Sigmoid colon (tissue), 4 donors: Measurements from ENCODE around the gene LGI1.

Experiments used
- POLR2A ChIP-seq, 2 donors: fragments of 450-650 bp; IDR thresholded peaks; one replicate each; pipeline ENCODE4 v1.6.1; 2016; ENCODE audit warnings: antibody characterized with exemption in 2 of 2, mild to moderate bottlenecking in 2 of 2, moderate library complexity in 2 of 2
- POLR2AphosphoS5 ChIP-seq, 4 donors: sonication (generic); formaldehyde crosslinking; IDR thresholded peaks; one replicate each; pipeline ENCODE4 v1.6.1; 2017; ENCODE audit warnings: antibody characterized with exemption in 4 of 4
- TF ChIP-seq, protein P1 (sequence below), 4 experiments: fragments of 450-650 bp in 3 of 4; fragments of 200-600 bp in 1 of 4; IDR thresholded peaks; one replicate each; pipeline ENCODE4 v1.5.1; 2016 to 2019; ENCODE audit warnings: antibody characterized with exemption in 4 of 4, mild to moderate bottlenecking in 3 of 4, moderate library complexity in 2 of 4

DNA sequence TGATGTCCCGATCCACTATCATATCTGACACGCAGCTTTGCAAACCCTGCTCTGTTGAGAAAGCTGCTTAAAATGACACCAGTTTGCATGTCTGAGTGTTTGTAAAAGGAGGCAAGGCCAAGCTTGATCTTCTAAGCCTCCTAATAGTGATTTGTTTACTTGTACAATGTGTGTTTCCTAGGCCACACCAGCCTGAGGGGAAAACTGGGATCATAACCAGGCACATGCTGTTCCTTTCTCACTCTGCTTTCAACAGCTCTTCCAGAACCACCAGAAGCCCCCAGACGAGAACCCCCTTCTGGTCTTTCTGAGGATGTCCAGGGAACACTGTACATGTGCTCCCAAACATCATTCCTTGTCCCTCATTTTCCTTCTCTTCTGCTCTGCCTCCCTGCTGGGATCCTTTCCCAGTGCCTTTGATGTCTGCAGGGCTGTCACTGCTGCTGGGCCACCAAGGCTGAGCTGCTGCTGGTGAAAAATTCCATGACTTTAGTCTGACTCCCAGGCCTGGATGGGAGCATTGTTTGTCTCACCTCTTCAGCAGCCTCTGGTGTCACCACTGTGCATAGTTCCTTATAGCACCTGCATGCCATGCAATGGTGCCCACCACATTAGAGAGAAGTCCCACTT lies 4.0 kb upstream of the LGI1 start:
- TF ChIP-seq, protein P1, sequence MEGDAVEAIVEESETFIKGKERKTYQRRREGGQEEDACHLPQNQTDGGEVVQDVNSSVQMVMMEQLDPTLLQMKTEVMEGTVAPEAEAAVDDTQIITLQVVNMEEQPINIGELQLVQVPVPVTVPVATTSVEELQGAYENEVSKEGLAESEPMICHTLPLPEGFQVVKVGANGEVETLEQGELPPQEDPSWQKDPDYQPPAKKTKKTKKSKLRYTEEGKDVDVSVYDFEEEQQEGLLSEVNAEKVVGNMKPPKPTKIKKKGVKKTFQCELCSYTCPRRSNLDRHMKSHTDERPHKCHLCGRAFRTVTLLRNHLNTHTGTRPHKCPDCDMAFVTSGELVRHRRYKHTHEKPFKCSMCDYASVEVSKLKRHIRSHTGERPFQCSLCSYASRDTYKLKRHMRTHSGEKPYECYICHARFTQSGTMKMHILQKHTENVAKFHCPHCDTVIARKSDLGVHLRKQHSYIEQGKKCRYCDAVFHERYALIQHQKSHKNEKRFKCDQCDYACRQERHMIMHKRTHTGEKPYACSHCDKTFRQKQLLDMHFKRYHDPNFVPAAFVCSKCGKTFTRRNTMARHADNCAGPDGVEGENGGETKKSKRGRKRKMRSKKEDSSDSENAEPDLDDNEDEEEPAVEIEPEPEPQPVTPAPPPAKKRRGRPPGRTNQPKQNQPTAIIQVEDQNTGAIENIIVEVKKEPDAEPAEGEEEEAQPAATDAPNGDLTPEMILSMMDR (IDR thresholded peaks at IDR 0.05): no peak
- TF ChIP-seq POLR2A (IDR thresholded peaks at IDR 0.05): no peak
- peak in 3 of 4 donors; percentile 14 to 42 (median 23) for TF ChIP-seq POLR2AphosphoS5 (IDR thresholded peaks at IDR 0.05)
